Chondrocyte (in vitro differentiated cells): Measurements from ENCODE around the gene AP1B1. TPM values are rescaled to one million over a fixed set of nuclear protein-coding genes. Genes with fewer than 3 reads are reported as not detected.
"Not testable (repeated sequence)": the region's sequence is repeated elsewhere in the genome, so short reads cannot be mapped to it uniquely, and the experiment has no call there.

ENCODE experiments used
- DNase-seq: peaks from one replicate; pipeline ENCODE4 v3.0.0; 2021; ENCODE audit warnings: mixed read lengths, low spot score
- H3K27ac Mint-ChIP-seq: one replicate; pipeline ENCODE4 v1.8.0; 2021; ENCODE audit warnings: mild to moderate bottlenecking, moderate library complexity, mixed read lengths; ENCODE audit not compliant: unreplicated experiment
- H3K27me3 Mint-ChIP-seq: 2 replicates; pipeline ENCODE4 v1.8.0; 2021; ENCODE audit warnings: low read depth, mixed read lengths
- H3K36me3 Mint-ChIP-seq: 2 replicates; pipeline ENCODE4 v1.8.0; 2021; ENCODE audit warnings: low read depth, mixed read lengths
- H3K4me1 Mint-ChIP-seq: 2 replicates; pipeline ENCODE4 v1.8.0; 2021; ENCODE audit warnings: low read depth, mild to moderate bottlenecking, mixed read lengths
- H3K4me3 Mint-ChIP-seq: one replicate; pipeline ENCODE4 v1.8.0; 2021; ENCODE audit warnings: mild to moderate bottlenecking, moderate library complexity, mixed read lengths; ENCODE audit not compliant: unreplicated experiment
- H3K9me3 Mint-ChIP-seq: 2 replicates; pipeline ENCODE4 v1.8.0; 2021; ENCODE audit warnings: low read depth, mixed read lengths
- CTCF ChIP-seq: fragments of 200-600 bp; sonication (generic); IDR thresholded peaks from 2 replicates; pipeline ENCODE4 v1.5.0; 2021; ENCODE audit warnings: antibody characterized with exemption, mild to moderate bottlenecking, moderate library complexity
- total RNA-seq: library from RNA; stranded (reverse); gene quantifications from 3 replicates; pipeline ENCODE4 v1.2.1, GENCODE V29; 2021

Gene AP1B1
- total RNA-seq, 1 donor from 2014 or later: 42.0 TPM

- no peak for TF ChIP-seq CTCF
- Mint-ChIP-seq H3K4me3 (no peak overlapping the region), H3K36me3 (peaks cover 25% of the 10 kb centered on the region), H3K4me1 (peaks cover 21% of the 10 kb centered on the region), H3K9me3 (no peaks in the 10 kb centered on the region), H3K27ac (no peak overlapping the region), H3K27me3 (no peaks in the 10 kb centered on the region)
- DNase-seq: no peak
These were observed 40.3 kb downstream of the AP1B1 start for GRCh38 chr22:29348041-29348440.

GRCh38 chr22:29346659-29347058 lies 41.7 kb downstream of the AP1B1 start:
- H3K4me3 Mint-ChIP-seq: no peak overlapping the region
- no peak overlapping the region for H3K27ac Mint-ChIP-seq
- peaks cover 23% of the 10 kb centered on the region for H3K4me1 Mint-ChIP-seq
- H3K27me3 Mint-ChIP-seq: no peaks in the 10 kb centered on the region
- DNase-seq: no peak
- no peaks in the 10 kb centered on the region for H3K9me3 Mint-ChIP-seq
- no peak for TF ChIP-seq CTCF
- peaks cover 26% of the 10 kb centered on the region for H3K36me3 Mint-ChIP-seq

- TF ChIP-seq CTCF: no peak
- Mint-ChIP-seq H3K4me3 (no peak overlapping the region), H3K9me3 (no peaks in the 10 kb centered on the region), H3K27ac (no peak overlapping the region), H3K36me3 (peaks cover 25% of the 10 kb centered on the region), H3K27me3 (no peaks in the 10 kb centered on the region), H3K4me1 (peaks cover 23% of the 10 kb centered on the region)
- no peak for DNase-seq
These were observed 42.4 kb downstream of the AP1B1 start for GRCh38 chr22:29345932-29346331.

DNA sequence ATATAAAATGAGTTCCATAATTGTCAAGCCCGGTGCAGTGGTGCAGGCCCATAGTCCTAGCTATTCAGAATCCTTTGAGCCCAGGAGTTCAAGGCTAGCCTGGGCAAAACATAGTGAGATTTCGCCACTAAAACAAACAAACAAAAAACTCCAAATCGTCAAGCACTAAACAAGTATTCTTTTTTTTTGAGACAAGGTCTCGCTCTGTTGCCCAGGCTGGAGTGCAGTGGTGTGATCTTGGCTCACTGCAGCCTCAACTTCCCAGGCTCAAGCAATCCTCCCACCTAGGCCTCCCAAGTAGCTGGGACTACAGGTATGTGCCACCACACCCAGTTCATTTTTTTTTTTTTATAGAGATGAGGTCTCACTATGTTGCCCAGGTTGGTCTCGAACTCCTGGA lies 43.5 kb downstream of the AP1B1 start:
- H3K27me3 Mint-ChIP-seq, H3K4me3 Mint-ChIP-seq, H3K9me3 Mint-ChIP-seq, DNase-seq, H3K27ac Mint-ChIP-seq: not testable (repeated sequence)
- peaks cover 23% of the 10 kb centered on the region for H3K4me1 Mint-ChIP-seq
- H3K36me3 Mint-ChIP-seq: peaks cover 21% of the 10 kb centered on the region

- DNase-seq: no peak
- Mint-ChIP-seq H3K27ac (peak overlapping the region; percentile 84), H3K9me3 (no peaks in the 10 kb centered on the region), H3K36me3 (peaks cover 21% of the 10 kb centered on the region), H3K4me1 (peaks cover 23% of the 10 kb centered on the region), H3K4me3 (no peak overlapping the region), H3K27me3 (no peaks in the 10 kb centered on the region)
- no peak for TF ChIP-seq CTCF
These were observed 44.2 kb downstream of the AP1B1 start for GRCh38 chr22:29344137-29344536.

DNA sequence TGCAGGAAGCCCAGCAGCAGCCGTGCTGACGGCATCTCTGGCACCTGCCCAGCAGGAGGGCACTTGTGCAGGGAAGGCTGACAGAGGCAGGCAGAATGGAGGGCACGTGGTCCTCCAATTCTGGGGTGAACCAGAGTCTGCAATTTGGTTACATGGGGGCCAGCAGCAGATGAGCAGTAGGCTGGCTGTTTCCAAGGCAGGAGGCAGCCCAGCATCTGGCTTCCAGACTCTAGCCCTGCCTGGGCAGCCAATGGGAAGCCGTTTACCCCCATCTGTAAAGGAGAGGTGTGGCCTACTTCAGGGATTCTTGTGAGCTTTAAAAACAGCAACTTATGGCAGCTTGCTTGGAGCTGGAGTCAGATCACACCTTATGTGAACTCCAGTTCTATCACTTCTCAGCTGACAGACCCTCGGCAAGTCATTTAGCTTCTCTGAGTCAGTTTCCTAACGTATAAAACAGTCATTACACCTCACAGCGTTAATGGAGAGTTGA lies 45.0 kb downstream of the AP1B1 start:
- peaks cover 23% of the 10 kb centered on the region for H3K36me3 Mint-ChIP-seq
- H3K27me3 Mint-ChIP-seq: no peaks in the 10 kb centered on the region

More for the DNA sequence above, 45.0 kb downstream of the AP1B1 start:
- peak overlapping the region; percentile 84 for H3K27ac Mint-ChIP-seq
- no peak overlapping the region for H3K4me3 Mint-ChIP-seq
- no peaks in the 10 kb centered on the region for H3K9me3 Mint-ChIP-seq
- peaks cover 23% of the 10 kb centered on the region for H3K4me1 Mint-ChIP-seq
- no peak for TF ChIP-seq CTCF
- no peak for DNase-seq
